Lower leg skin (tissue), 3 donors: ENCODE measurements around the gene TMX2.

Source experiments
- POLR2A ChIP-seq, 2 donors: fragments of 450-650 bp; IDR thresholded peaks; one replicate each; pipeline ENCODE4 v1.6.1; 2016 to 2017; ENCODE audit warnings: antibody characterized with exemption in 2 of 2, mild to moderate bottlenecking in 1 of 2, moderate library complexity in 1 of 2
- TF ChIP-seq, protein P1 (sequence below), 3 donors: fragments of 450-650 bp; IDR thresholded peaks; one replicate each; pipeline ENCODE4 v1.5.1; 2016; ENCODE audit warnings: antibody characterized with exemption in 3 of 3, mild to moderate bottlenecking in 3 of 3, moderate library complexity in 2 of 3

- TF ChIP-seq, protein P1, sequence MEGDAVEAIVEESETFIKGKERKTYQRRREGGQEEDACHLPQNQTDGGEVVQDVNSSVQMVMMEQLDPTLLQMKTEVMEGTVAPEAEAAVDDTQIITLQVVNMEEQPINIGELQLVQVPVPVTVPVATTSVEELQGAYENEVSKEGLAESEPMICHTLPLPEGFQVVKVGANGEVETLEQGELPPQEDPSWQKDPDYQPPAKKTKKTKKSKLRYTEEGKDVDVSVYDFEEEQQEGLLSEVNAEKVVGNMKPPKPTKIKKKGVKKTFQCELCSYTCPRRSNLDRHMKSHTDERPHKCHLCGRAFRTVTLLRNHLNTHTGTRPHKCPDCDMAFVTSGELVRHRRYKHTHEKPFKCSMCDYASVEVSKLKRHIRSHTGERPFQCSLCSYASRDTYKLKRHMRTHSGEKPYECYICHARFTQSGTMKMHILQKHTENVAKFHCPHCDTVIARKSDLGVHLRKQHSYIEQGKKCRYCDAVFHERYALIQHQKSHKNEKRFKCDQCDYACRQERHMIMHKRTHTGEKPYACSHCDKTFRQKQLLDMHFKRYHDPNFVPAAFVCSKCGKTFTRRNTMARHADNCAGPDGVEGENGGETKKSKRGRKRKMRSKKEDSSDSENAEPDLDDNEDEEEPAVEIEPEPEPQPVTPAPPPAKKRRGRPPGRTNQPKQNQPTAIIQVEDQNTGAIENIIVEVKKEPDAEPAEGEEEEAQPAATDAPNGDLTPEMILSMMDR (IDR thresholded peaks at IDR 0.05), result no peak
- no peak for TF ChIP-seq POLR2A (IDR thresholded peaks at IDR 0.05)
These were observed 45.2 kb upstream of the TMX2 start for GRCh38 chr11:57667117-57667735.
